Activated gamma-delta T cell treated with anti-CD3 and anti-CD28 coated beads, Interleukin-2, amount 50 U/mL, for 16 hours (primary cell): ENCODE measurements around the gene LDLRAD3.

Source experiments
- DNase-seq: peaks from one replicate; pipeline ENCODE4 v3.0.0-alpha.2; 2020; ENCODE audit warnings: low read depth

The LDLRAD3 gene

DNA sequence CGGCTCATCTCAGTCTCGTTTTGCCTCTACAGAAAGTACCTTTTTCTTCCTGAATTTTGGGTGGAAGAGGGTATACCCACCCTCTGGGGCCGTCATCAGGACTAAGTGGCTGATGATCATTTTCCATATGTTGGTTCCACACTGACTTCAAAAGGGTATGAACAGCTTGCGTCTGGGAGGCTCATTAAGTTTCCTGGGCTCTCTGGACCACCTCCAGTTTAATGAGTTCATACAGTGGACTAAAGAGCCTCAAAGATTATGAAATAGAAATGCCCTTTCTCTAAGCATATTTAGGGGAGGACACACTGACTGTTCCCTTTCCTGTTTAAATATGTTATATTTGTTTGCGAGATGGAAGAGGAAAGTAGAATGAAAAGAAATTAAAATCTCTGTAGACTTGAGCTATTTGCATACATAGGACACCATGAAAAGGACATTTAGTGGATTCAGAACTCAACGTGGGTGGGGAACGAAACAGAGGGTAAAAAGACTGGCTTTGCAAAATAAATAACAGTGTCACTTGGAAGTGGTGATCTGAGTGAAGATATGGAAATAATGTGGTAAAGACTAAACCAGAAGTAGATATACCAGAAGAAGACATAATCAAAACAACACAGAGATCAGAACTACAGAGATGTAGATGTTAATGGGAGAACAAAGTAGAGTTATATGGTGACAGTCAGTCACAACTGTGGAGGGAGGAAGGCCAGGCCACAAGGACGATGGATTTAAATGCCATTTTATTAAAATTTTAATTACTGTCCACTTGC lies 18.7 kb downstream of the LDLRAD3 start:
- no peak for DNase-seq

DNA sequence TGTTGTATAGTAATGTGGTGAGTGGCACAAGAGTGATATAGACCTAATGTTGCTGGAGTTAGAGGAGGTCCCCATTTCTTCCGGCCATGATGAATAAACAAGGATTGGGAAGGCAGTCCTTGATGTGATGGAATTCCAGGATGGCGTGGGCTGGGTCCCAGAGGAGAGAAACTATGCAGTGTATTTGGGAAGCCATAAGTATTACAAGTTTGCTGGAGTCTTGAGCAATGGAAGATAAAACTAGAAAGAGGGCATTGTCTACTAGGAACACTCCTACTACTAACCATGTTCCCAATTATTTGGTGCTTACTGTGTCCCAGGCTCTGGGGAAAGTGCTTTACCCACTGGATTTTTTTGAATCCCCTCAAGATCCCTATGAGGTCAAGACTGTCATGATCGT lies 20.0 kb downstream of the LDLRAD3 start:
- DNase-seq, result no peak

DNA sequence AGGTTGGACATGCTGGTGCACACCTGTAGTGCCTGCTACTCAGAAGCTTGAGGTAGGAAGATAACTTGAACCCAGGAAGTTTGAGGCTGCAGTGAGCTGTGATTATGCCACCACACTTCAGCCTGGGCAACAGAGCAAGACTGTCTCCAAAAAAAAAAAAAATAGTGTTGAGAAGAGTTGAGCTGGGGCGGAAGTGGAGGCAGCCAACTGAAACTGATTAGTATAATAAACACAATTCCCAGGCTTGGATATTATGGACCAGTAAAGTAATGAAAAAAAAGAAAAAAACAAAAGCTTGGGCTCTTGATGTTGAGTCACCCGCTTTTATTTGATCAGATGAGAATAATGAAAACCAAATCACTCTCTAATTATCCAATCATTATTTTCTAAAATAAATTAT lies 21.0 kb downstream of the LDLRAD3 start:
- no peak for DNase-seq

DNA sequence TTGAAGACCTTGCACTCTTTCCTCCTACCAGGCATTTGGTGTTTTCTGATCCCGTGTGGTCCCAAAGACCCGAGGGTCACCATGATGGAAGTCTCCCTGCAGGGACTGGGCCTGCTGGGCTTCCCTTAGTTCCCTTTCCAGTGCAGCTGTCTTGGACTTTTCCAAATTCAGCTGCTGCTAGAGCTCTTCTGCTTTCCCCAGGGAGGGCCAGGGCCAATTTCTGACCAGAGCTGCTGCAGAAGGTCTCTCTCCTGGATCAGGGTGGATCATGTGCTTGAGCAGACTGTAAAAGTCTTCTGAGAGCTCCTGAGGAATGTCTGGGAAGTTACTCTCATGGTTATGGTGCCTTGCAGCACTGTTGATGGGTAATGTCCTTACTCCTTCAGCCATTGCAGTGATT lies 23.2 kb downstream of the LDLRAD3 start:
- DNase-seq, result no peak

DNA sequence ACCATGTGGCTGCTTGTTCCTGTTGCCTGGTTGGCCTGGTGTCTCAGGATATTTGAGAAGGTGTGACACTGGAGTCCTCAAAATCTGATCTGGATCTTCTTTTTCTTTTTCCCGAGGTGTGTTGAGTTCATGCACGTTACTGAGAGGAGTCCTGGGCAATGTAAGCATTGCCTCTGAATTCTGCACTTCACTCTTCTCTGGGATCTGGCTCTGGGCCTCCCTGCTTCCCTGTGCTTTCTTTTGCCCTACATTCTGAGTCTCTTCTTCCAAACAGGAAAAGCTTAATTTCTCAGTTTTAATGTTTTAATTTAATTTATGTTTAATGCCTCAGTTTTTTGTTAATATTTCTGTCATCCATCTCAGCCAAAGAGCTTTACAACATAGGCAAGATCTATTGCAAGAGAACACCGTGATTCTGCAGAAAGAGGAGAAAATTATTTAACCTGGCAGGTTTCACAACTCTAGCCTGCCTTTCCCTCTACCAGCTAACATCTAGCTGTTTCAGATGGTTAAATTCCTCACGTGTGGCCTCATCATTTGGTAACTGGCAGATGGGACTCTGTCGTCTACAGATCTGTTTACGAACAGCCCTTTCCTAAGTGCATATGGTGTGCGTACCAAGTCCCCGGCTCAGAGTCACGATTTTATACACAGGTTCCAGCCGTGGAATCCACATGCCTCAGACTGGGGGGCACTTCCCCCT lies 24.7 kb downstream of the LDLRAD3 start:
- no peak for DNase-seq

DNA sequence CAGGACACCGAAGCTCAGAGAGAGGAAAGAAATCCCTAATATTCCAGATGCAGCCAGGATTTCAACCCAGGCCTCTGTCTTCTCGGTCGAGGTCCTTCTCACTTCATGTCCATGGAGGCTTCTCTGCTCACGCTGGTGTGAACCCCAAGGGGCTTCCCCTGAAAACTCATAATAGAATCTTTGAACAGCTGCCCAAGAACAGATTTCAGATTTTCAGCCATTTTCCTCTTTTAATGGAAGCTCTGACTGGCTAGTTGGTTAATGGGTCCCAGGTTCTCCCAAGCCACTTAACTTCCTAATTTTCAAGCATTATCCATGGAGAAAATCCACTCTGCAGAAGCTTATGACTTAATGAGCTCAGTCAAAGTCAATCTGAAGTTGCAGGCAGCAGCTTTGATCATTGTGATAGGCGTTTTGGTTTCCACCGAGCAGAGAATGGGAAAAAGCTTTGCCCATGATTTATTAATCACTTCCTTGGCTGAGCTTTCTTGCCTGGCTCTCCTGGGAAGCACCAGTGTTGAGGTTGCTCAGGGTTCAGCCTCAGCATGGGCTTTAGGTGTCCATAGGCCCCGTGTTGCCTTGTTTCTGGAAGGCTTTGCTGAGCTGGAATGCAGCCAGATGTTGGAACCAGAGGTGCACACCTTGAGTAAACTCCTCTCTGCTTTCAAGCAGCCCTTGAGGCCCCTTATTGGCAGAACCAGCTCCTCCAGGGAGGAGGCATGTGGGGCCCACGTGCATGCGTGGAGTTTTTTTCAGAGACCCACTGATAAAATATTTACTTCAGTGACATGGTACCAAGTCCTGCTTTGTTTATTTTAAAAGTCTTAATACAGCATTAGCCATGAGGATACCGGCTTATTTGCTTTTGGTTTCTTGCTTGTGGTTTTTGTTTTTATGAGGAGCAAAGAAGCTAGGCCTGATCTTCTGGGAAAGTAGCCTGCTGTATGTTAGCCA lies 25.5 kb downstream of the LDLRAD3 start:
- DNase-seq, result no peak

DNA sequence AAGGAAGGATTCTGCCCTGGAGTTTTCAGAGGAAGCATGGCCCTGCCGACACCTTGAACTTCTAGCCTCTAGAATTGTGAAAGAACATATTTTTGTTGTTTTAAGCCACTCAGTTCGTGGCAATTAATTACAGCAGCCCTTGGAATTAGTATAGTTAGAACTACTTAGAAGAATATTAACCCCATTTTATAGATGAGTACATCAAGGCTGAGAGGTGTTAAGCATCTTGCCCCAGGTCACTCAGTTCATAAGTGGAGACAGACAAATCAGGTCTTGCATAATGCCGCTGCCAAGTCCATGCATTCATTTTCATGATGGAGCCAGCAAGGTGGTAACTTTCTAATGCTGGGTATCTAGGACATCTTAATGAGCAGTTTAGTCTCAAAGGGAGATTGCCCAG lies 26.6 kb downstream of the LDLRAD3 start:
- no peak for DNase-seq

DNA sequence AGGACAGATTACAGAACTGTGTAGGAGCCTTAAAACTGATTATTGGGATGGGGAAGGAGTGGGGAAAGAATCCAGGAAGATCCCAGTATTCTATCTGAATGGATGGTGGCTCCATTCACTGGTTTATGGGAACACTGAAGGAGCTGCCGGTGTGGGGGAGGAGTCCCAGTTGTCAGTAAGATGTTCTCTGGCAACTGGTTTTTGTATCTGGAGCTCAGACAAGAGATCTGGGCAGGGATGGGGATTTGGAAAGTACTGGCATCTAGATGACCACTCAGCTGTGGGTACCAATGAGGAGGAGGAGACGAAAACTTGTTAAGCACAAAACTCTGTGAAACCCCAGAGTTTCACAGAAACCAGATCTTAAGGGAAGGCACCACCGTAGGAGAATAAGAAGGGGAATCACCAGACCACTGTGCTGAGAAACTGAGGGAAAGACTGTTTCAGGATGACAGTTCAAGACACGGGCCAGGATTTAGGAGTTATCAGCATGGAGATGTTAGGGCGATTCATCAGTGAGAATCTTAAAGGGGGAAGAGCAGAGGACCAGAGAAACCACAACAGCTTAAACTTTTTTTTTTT lies 28.1 kb downstream of the LDLRAD3 start:
- DNase-seq, result no peak

DNA sequence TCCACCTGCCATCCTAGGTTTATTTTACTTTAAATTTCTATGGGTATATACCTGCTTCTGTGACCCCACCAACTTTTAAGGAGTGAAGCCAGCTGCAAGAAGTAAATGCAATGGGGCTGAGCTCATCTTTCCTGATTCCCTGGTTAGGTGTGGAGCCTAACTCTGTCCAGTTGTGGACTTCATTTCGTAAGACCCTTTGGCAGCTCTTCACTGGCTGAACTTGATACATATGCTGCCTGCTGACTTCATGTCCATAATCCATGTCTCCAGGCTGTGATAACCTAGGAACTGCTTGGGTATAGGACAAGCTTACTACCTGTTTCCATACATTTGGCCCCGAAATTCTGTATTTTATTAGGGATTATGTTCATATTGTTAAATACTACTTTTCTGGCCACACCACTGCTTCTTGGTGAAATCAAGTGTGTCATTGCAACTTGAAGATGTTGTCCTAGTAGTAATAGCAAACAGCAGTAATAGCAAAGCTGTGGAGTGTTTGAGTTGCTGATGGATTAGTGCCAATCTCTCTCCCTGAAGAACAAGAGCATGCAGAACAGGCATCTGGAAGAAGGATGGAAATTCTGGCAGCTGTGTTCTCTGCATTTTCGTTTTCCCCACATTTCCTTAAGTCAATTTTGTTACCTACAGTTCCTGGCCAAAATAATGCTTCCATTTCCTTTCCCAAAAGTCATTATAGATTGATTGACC lies 31.2 kb downstream of the LDLRAD3 start:
- DNase-seq, result no peak

DNA sequence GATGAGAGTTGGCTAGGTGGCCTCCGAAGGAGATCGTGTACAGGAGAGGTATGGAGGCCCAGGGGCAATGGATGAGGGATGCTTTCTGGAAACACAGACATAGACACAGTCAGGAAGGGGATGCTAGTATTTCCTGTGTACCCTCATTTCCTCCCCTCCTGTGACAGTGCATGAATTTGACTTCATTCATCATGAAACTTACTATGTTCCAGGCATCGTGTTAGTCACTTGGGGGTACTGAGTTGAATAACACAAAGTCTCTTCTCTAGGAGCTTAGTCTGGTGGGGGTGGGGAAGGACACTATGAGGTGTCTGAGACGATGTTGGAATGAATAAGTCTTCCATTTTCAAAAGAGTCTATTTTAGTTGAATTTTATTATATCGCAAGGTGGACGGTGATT lies 32.6 kb downstream of the LDLRAD3 start:
- no peak for DNase-seq

DNA sequence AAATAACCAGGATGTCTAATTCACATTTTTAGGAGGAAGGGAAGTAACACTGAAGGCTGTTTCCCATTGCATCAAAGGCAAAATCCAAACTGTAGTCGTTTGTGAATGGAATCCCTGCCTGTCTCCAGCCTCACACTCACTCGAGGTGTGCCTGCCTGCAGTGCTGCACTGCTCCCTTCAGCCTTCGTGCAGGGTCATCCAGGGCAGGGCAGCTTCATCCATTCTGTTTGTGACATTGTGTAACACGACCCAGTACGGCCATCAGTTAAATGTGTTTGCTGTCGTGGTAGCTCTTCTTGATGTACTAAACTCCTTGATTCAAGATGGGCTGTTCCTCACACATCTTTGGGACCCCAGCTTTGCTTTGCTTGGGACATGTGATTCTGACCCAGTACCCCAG lies 34.3 kb downstream of the LDLRAD3 start:
- no peak for DNase-seq

DNA sequence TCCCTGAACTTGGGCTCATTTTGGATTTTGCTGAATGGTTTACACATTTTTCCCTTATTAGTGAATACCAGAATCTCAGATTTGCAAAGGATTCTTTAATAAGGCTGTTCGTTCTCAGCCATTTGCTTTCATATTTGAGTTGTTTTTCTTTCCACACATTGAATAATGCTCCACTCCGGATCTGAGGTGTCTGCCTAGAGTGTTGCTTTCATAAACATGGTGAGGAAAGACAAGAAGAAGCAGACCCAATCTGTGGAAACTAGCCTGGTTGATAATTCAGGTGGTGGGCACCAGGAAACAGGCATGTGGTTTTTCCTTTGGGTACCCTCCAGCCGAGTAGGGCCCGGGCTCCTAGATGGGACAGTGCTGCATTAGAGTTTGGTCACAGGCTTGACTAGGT lies 35.0 kb downstream of the LDLRAD3 start:
- no peak for DNase-seq

DNA sequence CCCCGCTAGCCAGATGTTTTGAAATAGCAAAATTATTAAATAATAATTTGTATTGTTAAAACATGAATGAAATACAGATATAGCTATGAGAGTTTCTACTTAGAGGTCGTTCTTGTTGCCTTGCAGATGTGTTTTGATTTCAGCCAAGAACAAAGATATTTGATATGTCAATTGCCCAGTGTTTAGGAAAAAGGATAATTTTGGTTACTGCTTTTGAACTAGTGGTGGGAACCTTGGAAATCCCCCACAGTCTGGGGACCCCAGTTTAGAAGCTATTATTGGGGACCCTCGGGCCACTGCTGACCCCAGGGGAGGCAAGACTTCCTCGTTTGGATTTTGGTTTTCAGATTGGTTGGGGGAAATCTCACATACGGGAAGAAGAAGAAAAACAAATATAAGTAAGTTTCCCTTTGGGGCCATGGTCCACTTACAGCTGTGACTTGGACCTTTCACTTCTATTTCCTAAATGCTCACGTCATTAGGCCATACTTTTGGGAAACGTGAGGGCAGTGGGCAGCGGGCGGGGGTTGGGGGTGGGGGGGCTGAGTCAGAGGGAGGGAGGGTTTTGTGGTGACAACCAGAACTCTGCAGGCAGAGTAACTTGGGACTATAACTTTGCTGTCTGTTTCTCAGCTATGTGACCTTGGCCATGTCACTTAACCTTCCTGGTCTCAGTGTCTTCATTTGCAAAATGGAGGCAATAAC lies 37.0 kb downstream of the LDLRAD3 start:
- DNase-seq, result no peak

DNA sequence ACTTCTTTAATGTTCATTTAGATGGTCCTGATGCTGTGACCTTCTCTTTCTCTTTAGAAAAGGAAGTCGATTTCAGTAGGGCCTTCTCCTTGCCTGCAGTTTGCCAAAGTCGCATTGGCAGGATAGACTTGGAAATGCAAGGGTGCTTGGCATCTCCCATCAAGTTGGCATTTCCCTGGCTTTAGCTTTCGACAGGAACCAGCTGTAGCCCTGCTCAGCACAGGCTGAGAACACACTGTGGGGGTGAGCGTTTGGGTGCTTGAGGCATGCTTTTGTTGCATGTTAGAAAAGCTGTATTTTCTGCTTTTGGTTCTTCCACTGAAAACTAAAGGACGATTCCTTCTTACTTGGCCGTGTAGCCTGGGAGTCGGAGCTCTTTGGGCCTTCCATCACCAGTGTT lies 37.7 kb downstream of the LDLRAD3 start:
- DNase-seq, result no peak

DNA sequence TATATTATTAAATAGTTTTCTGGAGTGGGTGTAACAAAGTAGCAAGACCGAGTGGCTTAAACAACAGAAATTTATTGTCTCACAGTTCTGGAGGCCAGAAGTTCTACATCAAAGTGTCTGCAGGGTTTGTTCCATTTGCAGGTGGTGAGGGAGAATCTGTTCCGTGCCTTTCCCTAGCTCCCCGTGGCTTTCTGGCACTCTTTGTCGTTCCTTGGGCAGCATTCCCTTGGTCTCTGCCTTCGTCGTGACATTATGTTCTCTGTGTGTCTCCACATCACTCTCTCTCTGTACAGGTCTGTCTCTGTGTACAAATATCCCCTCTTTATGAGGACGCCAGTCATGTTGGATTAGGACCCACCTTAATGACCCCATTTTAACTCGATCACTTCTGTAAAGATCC lies 38.2 kb downstream of the LDLRAD3 start:
- no peak for DNase-seq

DNA sequence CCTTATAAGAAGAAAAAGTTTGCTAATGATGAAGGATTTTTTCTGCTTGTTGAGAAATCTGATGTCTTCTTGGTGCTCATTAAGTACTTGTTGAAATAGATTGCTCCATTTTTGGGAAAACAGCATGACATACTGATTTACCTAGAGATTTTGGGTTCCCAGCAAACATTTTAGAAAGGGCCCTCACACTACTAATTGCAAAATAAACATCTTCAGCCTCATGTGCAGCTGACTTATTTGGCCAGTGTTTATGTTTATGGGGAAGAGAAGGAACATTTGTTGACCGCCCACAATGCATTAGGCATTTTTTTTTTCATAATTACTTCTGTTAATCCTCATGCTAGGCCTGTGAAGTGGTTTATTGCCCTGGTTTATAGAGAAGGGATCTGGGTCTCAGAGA lies 40.1 kb downstream of the LDLRAD3 start:
- DNase-seq, result no peak

DNA sequence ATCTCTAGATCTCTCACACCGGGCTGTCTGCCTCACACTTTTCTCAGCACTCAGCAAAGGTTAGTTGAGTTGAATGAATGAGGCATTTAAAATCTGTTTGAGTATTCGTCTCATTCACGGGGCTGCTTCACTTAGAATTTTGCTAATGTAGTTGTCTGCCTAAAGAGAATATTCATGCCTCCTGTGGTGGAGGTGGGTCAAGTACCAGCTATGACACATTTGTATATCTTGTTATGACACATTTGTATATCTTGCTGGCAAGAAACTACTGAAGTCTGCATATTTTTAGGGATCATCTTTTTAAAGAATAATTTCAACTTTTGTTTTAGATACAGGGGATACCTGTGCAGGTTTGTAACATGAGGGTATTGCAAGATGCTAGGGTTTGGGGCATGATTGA lies 43.1 kb downstream of the LDLRAD3 start:
- DNase-seq, result no peak

DNA sequence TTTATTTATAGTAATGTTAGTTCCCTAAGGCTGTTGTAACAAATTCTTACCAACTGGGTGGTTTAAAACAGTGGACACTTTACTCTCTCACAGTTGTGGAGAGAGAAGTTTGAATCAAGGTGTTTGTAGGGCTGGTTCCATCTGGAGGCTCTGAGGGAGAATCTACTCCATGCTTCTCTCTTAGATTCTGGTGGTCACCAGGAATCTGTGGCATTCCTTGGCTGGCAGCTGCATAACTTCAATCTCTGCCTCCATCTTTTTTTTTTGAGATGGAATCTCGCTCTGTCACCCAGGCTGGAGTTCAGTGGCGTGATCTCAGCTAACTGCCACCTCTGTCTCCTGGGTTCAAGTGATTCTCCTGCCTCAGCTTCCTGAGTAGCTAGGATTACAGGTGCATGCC lies 46.3 kb downstream of the LDLRAD3 start:
- no peak for DNase-seq

DNA sequence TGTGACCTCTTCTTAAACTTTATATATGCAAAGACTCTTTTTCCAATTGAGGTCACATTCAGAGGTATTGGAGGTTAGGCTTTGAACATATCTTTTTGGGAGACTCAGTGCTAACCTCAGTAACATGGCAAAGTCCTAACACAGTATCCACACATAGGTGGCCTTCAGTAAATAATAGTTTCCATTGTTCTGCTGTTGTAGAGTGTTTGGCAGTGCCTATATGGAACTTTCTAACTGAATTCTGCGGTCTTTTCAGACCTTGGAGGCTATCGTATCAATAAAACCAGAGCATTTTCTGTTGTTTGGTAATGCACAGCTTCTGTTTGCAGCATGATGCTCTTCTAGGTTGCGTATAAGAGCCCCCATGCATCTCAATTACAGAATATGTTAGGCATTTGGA lies 47.0 kb downstream of the LDLRAD3 start:
- no peak for DNase-seq

DNA sequence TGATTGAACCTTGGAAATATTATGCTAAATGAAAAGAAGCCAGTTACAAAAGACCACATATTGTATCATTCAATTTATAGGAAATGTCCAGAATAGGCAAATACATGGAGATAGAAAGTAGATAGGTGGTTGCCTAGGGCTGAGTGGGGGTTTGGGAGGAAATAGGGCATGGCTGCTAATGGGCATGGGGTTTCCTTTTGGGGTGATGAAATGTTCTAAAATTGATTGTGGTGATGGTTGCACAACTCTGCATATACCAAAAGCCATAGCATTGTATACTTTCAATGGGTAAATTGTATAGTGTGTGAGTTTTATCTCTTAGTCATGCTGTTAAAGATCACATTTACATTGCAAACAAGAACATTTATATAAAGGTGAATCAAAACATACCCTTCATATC lies 48.7 kb downstream of the LDLRAD3 start:
- DNase-seq, result no peak

DNA sequence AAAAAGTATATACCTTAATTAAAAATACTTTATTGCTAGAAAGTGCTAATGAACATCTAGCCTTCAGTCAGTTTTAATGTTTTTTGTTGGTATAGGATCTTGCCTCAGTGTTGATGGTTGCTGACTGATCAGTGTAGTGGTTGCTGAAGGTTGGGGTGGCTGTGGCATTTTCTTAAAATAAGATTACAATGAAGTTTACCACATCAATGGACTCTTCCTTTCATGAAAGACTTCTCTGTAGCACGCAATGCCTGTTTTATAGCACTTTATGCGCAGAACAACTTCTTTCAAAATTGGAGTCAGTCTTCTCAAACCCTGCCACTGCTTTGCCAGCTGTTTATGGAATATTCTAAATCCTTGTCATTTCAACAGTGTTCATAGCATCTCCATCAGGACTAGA lies 50.6 kb downstream of the LDLRAD3 start:
- no peak for DNase-seq
